ENCODE results near the gene MYH15.

Gene MYH15

GRCh38 chr3:108406661-108407206 is 103.7 kb downstream of the MYH15 start:
- Histone ChIP-seq H3K36me3 (ENCODE audit: control insufficient read depth in 2 of 2, insufficient read depth in 2 of 2, low read length in 2 of 2) (no peaks in the 10 kb centered on the region), H3K27ac (ENCODE audit: low read length) (no peak overlapping the region), H3K4me3 (ENCODE audit: low read length in 2 of 2) (no peak overlapping the region)

GRCh38 chr3:108406063-108406660 is 104.2 kb downstream of the MYH15 start:
- no peak overlapping the region for H3K4me3 ChIP-seq (ENCODE audit: low read length in 2 of 2)
- no peaks in the 10 kb centered on the region for H3K9me3 ChIP-seq (ENCODE audit: control insufficient read depth in 2 of 2, low read length in 2 of 2)
- no peaks in the 10 kb centered on the region for H3K27me3 ChIP-seq (ENCODE audit: control insufficient read depth in 1 of 2, insufficient read depth in 2 of 2, low read length in 2 of 2)
- H3K27ac ChIP-seq (ENCODE audit: low read length), result no peak overlapping the region
- H3K9ac ChIP-seq (ENCODE audit: low read length in 2 of 2), result no peak overlapping the region
- H3K36me3 ChIP-seq (ENCODE audit: control insufficient read depth in 2 of 2, insufficient read depth in 2 of 2, low read length in 2 of 2), result no peaks in the 10 kb centered on the region
- H3K4me1 ChIP-seq (ENCODE audit: control insufficient read depth, insufficient read depth, low read length), result no peaks in the 10 kb centered on the region

More at GRCh38 chr3:108406661-108407206, 103.7 kb downstream of the MYH15 start:
- no peaks in the 10 kb centered on the region for H3K27me3 ChIP-seq (ENCODE audit: control insufficient read depth in 1 of 2, insufficient read depth in 2 of 2, low read length in 2 of 2)
- no peaks in the 10 kb centered on the region for H3K9me3 ChIP-seq (ENCODE audit: control insufficient read depth in 2 of 2, low read length in 2 of 2)
- H3K9ac ChIP-seq (ENCODE audit: low read length in 2 of 2), result no peak overlapping the region
- H3K4me1 ChIP-seq (ENCODE audit: control insufficient read depth, insufficient read depth, low read length), result no peaks in the 10 kb centered on the region

- no peaks in the 10 kb centered on the region for H3K27me3 ChIP-seq (ENCODE audit: control insufficient read depth in 1 of 2, insufficient read depth in 2 of 2, low read length in 2 of 2)
- H3K9me3 ChIP-seq (ENCODE audit: control insufficient read depth in 2 of 2, low read length in 2 of 2), result no peaks in the 10 kb centered on the region
- no peak overlapping the region for H3K9ac ChIP-seq (ENCODE audit: low read length in 2 of 2)
- no peaks in the 10 kb centered on the region for H3K4me1 ChIP-seq (ENCODE audit: control insufficient read depth, insufficient read depth, low read length)
- no peak overlapping the region for H3K4me3 ChIP-seq (ENCODE audit: low read length in 2 of 2)
- no peak overlapping the region for H3K27ac ChIP-seq (ENCODE audit: low read length)
- H3K36me3 ChIP-seq (ENCODE audit: control insufficient read depth in 2 of 2, insufficient read depth in 2 of 2, low read length in 2 of 2), result no peaks in the 10 kb centered on the region
Observed at GRCh38 chr3:108404368-108404767, 106.0 kb downstream of the MYH15 start.

DNA sequence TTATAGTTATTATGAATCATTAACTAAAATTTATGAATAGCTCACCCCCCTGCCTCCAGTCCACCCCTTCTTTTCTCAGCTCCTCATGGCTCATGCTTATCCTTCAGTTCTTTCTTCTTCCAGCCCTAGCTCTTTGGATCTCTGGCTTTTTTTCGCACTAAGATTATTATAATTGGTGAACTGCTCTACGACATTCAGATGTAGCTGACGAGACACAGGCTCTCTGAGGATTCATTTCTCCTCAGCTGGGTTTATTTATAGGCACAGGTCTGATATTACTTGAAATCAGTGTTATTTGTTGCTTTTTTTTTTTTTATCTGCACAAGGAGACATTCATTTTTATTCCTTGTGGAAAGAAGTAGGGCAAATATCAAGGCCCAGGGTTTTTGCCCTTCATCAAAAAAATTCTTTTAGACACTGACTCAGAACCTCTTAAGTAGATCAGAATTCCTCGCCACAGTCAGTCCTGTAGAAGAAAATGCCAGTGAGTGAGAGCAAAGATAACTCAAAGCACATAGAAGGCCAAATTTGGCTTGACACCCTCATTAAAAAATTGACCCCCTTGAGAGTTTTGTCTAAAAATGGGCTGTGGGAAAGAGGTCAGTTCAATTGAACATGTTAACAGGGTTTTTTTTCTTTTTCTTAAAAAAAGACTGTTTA is 106.6 kb downstream of the MYH15 start:
- no peaks in the 10 kb centered on the region for H3K36me3 ChIP-seq (ENCODE audit: control insufficient read depth in 2 of 2, insufficient read depth in 2 of 2, low read length in 2 of 2)
- no peaks in the 10 kb centered on the region for H3K4me1 ChIP-seq (ENCODE audit: control insufficient read depth, insufficient read depth, low read length)
- no peak overlapping the region for H3K9ac ChIP-seq (ENCODE audit: low read length in 2 of 2)
- H3K27me3 ChIP-seq (ENCODE audit: control insufficient read depth in 1 of 2, insufficient read depth in 2 of 2, low read length in 2 of 2), result no peaks in the 10 kb centered on the region
- H3K4me3 ChIP-seq (ENCODE audit: low read length in 2 of 2), result no peak overlapping the region
- H3K27ac ChIP-seq (ENCODE audit: low read length), result no peak overlapping the region
- no peaks in the 10 kb centered on the region for H3K9me3 ChIP-seq (ENCODE audit: control insufficient read depth in 2 of 2, low read length in 2 of 2)

DNA sequence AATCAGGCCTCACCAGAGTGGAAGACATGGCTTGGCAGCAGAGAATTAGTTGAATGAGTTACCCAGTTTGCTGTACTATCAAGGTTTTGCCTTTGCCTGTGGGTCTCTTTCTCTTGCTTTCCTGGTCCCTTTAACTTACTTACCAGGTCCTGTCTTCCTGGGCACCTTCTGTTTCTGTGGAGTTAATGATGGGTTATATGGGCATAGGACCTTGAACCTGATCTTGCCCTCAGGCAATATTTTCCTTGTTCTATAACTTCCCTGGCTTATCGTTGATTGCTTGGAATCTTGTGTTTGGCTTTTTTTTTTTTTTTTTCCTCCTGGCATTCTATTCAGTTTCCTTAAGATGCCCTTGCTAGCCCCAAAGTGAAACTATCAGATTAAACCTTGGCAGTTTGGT is 107.2 kb downstream of the MYH15 start:
- Histone ChIP-seq H3K36me3 (ENCODE audit: control insufficient read depth in 2 of 2, insufficient read depth in 2 of 2, low read length in 2 of 2) (no peaks in the 10 kb centered on the region), H3K9me3 (ENCODE audit: control insufficient read depth in 2 of 2, low read length in 2 of 2) (no peaks in the 10 kb centered on the region), H3K27me3 (ENCODE audit: control insufficient read depth in 1 of 2, insufficient read depth in 2 of 2, low read length in 2 of 2) (no peaks in the 10 kb centered on the region), H3K4me1 (ENCODE audit: control insufficient read depth, insufficient read depth, low read length) (no peaks in the 10 kb centered on the region), H3K9ac (ENCODE audit: low read length in 2 of 2) (no peak overlapping the region), H3K4me3 (ENCODE audit: low read length in 2 of 2) (no peak overlapping the region), H3K27ac (ENCODE audit: low read length) (no peak overlapping the region)

DNA sequence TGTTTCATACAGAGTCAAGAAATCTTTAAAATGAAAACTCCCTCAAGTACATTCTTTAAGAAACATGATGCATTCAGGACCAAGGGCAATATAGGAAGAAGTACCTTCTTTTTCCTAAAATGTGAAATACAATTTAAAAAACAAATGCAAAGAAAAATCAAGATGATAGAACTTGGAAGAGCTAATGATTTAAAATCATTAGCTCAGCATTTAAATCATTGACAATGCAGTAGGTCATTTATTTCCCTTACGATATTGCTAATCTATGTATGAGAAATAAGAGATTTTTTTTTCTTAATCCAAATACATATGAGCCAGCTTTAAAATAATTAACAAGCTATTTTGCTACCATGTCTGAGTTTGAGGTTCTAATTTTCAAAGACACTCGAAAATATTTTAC is 108.6 kb downstream of the MYH15 start:
- Histone ChIP-seq H3K4me1 (ENCODE audit: control insufficient read depth, insufficient read depth, low read length) (no peaks in the 10 kb centered on the region), H3K27me3 (ENCODE audit: control insufficient read depth in 1 of 2, insufficient read depth in 2 of 2, low read length in 2 of 2) (no peaks in the 10 kb centered on the region), H3K9ac (ENCODE audit: low read length in 2 of 2) (no peak overlapping the region), H3K36me3 (ENCODE audit: control insufficient read depth in 2 of 2, insufficient read depth in 2 of 2, low read length in 2 of 2) (no peaks in the 10 kb centered on the region), H3K9me3 (ENCODE audit: control insufficient read depth in 2 of 2, low read length in 2 of 2) (no peaks in the 10 kb centered on the region), H3K4me3 (ENCODE audit: low read length in 2 of 2) (no peak overlapping the region), H3K27ac (ENCODE audit: low read length) (no peak overlapping the region)

DNA sequence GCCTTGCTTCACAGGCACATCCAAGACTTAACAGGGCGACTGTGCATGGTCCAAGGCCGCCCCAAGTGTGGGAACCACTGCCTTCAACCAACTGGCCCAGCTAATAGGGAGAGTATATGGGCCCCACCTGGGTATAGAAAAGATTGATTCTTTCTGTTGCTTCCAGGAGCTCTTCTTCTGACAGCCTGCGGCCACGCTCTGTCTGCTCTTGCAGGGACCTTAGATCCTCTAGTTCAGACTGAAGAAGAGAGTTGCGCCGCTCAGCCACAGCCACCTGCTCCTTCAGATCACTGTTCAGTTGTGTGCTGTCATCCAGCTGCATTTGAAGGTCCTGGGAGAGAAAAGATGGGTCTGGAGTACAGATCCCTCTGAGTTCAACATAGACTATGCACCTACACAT is 111.9 kb downstream of the MYH15 start:
- no peaks in the 10 kb centered on the region for H3K4me1 ChIP-seq (ENCODE audit: control insufficient read depth, insufficient read depth, low read length)
- H3K36me3 ChIP-seq (ENCODE audit: control insufficient read depth in 2 of 2, insufficient read depth in 2 of 2, low read length in 2 of 2), result no peaks in the 10 kb centered on the region

DNA sequence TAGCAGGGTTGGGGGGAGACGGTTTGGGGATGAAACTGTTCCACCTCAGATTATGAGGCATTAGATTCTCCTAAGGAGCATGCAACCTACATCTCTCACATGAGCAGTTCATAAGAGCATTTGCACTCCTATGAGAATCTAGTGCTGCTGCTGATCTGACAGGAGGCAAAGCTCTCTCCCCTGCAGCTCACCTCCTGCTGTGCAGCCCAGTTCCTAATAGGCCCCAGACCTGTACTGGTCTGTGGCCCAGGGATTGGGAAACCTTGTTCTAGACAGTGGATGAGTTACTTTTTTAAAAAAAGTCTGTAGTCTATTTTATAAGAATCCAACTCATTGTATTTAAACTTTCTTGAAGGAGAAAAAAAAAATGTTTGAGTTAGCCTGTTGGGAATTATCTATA is 114.1 kb downstream of the MYH15 start:
- Histone ChIP-seq H3K27ac (ENCODE audit: low read length) (no peak overlapping the region), H3K4me1 (ENCODE audit: control insufficient read depth, insufficient read depth, low read length) (no peaks in the 10 kb centered on the region), H3K27me3 (ENCODE audit: control insufficient read depth in 1 of 2, insufficient read depth in 2 of 2, low read length in 2 of 2) (no peaks in the 10 kb centered on the region), H3K9ac (ENCODE audit: low read length in 2 of 2) (no peak overlapping the region), H3K4me3 (ENCODE audit: low read length in 2 of 2) (no peak overlapping the region), H3K36me3 (ENCODE audit: control insufficient read depth in 2 of 2, insufficient read depth in 2 of 2, low read length in 2 of 2) (no peaks in the 10 kb centered on the region), H3K9me3 (ENCODE audit: control insufficient read depth in 2 of 2, low read length in 2 of 2) (no peaks in the 10 kb centered on the region)

More for the DNA sequence above, 111.9 kb downstream of the MYH15 start:
- H3K27me3 ChIP-seq (ENCODE audit: control insufficient read depth in 1 of 2, insufficient read depth in 2 of 2, low read length in 2 of 2), result no peaks in the 10 kb centered on the region
- no peak overlapping the region for H3K27ac ChIP-seq (ENCODE audit: low read length)
- H3K4me3 ChIP-seq (ENCODE audit: low read length in 2 of 2), result no peak overlapping the region
- no peaks in the 10 kb centered on the region for H3K9me3 ChIP-seq (ENCODE audit: control insufficient read depth in 2 of 2, low read length in 2 of 2)
- no peak overlapping the region for H3K9ac ChIP-seq (ENCODE audit: low read length in 2 of 2)

DNA sequence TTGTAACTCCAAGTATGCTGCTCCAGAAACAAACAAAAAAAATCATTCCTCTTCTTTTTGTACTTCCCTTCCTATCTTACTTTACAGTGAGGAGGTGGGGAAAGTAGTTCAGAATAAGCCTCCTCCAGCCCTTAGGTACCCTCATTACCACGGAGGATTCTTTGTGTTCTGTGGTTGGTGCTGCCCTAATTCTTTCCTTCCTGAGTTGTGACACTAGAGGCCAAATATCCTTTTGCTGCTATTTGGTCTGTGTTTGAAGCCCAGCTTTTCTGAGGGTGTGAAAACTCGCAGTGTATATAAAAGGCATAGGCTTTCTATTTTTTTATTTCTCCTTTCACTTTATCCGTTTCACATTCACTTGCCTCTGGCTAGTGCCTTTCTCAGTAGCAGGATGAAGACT is 115.8 kb downstream of the MYH15 start:
- Histone ChIP-seq H3K4me3 (ENCODE audit: low read length in 2 of 2) (no peak overlapping the region), H3K9ac (ENCODE audit: low read length in 2 of 2) (no peak overlapping the region), H3K36me3 (ENCODE audit: control insufficient read depth in 2 of 2, insufficient read depth in 2 of 2, low read length in 2 of 2) (no peaks in the 10 kb centered on the region), H3K9me3 (ENCODE audit: control insufficient read depth in 2 of 2, low read length in 2 of 2) (no peaks in the 10 kb centered on the region), H3K27ac (ENCODE audit: low read length) (no peak overlapping the region), H3K27me3 (ENCODE audit: control insufficient read depth in 1 of 2, insufficient read depth in 2 of 2, low read length in 2 of 2) (no peaks in the 10 kb centered on the region), H3K4me1 (ENCODE audit: control insufficient read depth, insufficient read depth, low read length) (no peaks in the 10 kb centered on the region)

GRCh38 chr3:108394016-108394415 is 116.4 kb downstream of the MYH15 start:
- no peak overlapping the region for H3K4me3 ChIP-seq (ENCODE audit: low read length in 2 of 2)

More at GRCh38 chr3:108394016-108394415, 116.4 kb downstream of the MYH15 start:
- H3K27me3 ChIP-seq (ENCODE audit: control insufficient read depth in 1 of 2, insufficient read depth in 2 of 2, low read length in 2 of 2), result no peaks in the 10 kb centered on the region
- no peak overlapping the region for H3K27ac ChIP-seq (ENCODE audit: low read length)
- no peaks in the 10 kb centered on the region for H3K36me3 ChIP-seq (ENCODE audit: control insufficient read depth in 2 of 2, insufficient read depth in 2 of 2, low read length in 2 of 2)
- H3K9me3 ChIP-seq (ENCODE audit: control insufficient read depth in 2 of 2, low read length in 2 of 2), result no peaks in the 10 kb centered on the region
- no peaks in the 10 kb centered on the region for H3K4me1 ChIP-seq (ENCODE audit: control insufficient read depth, insufficient read depth, low read length)
- H3K9ac ChIP-seq (ENCODE audit: low read length in 2 of 2), result no peak overlapping the region
